ENCODE data around the gene PLAAT1. TPM values are rescaled to one million over a fixed set of nuclear protein-coding genes. Genes with fewer than 3 reads are reported as not detected.

Gene PLAAT1
- total RNA-seq, 1 experiment from 2014 or later = not detected

DNA sequence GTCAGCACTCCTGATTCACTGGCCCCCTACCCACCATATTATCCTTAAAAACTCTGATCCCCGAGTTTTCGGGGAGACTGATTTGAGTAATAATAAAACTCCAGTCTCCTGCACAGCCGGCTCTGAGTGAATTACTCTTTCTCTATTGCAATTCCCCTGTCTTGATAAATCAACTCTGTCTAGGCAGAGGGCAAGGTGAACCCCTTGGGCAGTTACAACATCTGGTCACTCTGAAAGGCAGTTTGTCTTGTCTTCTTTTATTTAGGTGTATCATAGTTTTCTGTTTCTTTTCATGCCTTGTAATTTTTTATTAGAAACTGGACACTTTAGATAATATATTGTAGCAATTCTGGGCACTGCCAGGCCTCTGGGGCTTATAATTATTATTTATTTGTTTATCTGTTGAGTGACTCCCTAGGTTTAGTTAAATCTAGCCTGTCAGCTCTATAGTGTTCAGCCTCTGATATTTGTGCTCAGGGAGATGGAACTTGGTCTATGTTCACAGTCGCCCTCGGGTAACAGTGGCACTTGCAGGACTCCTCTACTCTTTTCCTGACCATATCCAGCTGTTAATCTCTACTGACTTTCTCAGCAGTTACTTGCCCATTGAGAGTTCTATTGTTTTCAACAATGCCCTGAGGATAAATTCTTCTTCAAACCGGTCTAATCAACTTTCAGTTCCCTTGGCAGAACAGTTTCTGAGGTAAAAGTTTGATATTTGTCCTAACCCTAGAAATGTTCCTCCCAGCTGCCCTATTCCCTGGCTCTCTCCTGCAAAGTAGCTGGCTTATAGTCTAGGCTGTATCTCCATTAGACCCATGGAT lies 15.5 kb upstream of the PLAAT1 start:
- H3K27ac ChIP-seq = no peak overlapping the region
- no peak for DNase-seq
- H3K4me1 ChIP-seq (replicated peaks; ENCODE audit: insufficient read depth) = no peaks in the 10 kb centered on the region
- peaks cover 11% of the 10 kb centered on the region for H3K27me3 ChIP-seq (ENCODE audit: insufficient read depth, low read depth)
- no peaks in the 10 kb centered on the region for H3K9me2 ChIP-seq (ENCODE audit: insufficient read depth)
- no TSS peak for BruUV-seq (replicated peaks)
- H3F3A ChIP-seq (ENCODE audit: insufficient read depth, low read depth) = no peaks in the 10 kb centered on the region
- no peaks in the 10 kb centered on the region for H3K36me3 ChIP-seq (ENCODE audit: low read depth)
- intact Hi-C loops (cut with micrococcal nuclease; ENCODE audit: unreplicated experiment) = no loop called here
- POLR2A ChIA-PET (ENCODE audit: unreplicated experiment) = no interaction called here
- H2AFZ ChIP-seq = no peak overlapping the region
- no peak overlapping the region for H3K4me2 ChIP-seq
- H4K20me1 ChIP-seq (ENCODE audit: insufficient read depth) = no peaks in the 10 kb centered on the region
- CTCF ChIA-PET = no interaction called here
- TF ChIP-seq, protein P1, sequence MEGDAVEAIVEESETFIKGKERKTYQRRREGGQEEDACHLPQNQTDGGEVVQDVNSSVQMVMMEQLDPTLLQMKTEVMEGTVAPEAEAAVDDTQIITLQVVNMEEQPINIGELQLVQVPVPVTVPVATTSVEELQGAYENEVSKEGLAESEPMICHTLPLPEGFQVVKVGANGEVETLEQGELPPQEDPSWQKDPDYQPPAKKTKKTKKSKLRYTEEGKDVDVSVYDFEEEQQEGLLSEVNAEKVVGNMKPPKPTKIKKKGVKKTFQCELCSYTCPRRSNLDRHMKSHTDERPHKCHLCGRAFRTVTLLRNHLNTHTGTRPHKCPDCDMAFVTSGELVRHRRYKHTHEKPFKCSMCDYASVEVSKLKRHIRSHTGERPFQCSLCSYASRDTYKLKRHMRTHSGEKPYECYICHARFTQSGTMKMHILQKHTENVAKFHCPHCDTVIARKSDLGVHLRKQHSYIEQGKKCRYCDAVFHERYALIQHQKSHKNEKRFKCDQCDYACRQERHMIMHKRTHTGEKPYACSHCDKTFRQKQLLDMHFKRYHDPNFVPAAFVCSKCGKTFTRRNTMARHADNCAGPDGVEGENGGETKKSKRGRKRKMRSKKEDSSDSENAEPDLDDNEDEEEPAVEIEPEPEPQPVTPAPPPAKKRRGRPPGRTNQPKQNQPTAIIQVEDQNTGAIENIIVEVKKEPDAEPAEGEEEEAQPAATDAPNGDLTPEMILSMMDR (conservative IDR thresholded peaks at IDR 0.05) = no peak
- TF ChIP-seq EZH2 (IDR thresholded peaks at IDR 0.05; ENCODE audit: low read depth) = no peak
- 0 out of 2 replicates have a peak, but pooled peaks cover 2% of the 10 kb centered on the region for H3K9me3 ChIP-seq (ENCODE audit: insufficient read depth, low read depth)
- no peaks in the 10 kb centered on the region for H3K79me2 ChIP-seq (ENCODE audit: low read depth)
- H3K4me3 ChIP-seq = no peak overlapping the region

DNA sequence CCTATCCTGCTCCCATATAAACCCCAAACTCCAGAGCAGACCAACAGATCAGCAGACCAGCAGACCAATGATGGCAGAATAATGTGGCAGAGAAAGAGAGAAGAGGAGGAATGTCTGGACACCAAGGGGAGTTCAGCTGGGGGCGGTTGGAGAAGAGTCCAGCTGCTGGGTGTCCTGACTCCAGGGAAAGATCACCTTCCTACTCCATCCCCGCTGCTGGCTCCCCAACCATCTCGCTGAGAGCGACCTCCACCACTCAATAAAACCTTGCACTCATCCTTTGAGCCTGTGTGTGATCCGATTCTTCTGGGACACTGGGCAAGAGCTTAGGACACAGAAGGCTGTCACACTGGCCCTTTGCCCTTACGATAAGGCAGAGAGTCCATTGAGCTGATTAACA lies 12.8 kb upstream of the PLAAT1 start:
- Histone ChIP-seq H3K4me2 (no peak overlapping the region), H3K9me3 (ENCODE audit: insufficient read depth, low read depth) (no peaks in the 10 kb centered on the region), H2AFZ (no peak overlapping the region), H4K20me1 (ENCODE audit: insufficient read depth) (no peaks in the 10 kb centered on the region), H3K9me2 (ENCODE audit: insufficient read depth) (no peaks in the 10 kb centered on the region), H3K27ac (no peak overlapping the region), H3K27me3 (ENCODE audit: insufficient read depth, low read depth) (peaks cover 11% of the 10 kb centered on the region), H3K36me3 (ENCODE audit: low read depth) (no peaks in the 10 kb centered on the region), H3K4me3 (no peak overlapping the region), H3F3A (ENCODE audit: insufficient read depth, low read depth) (no peaks in the 10 kb centered on the region), H3K79me2 (ENCODE audit: low read depth) (no peaks in the 10 kb centered on the region), H3K4me1 (replicated peaks; ENCODE audit: insufficient read depth) (no peaks in the 10 kb centered on the region)
- no TSS peak for BruUV-seq (replicated peaks)
- ChIA-PET POLR2A (ENCODE audit: unreplicated experiment) (no interaction called here), CTCF (no interaction called here)
- DNase-seq = no peak
- intact Hi-C loops (cut with micrococcal nuclease; ENCODE audit: unreplicated experiment) = no loop called here
- TF ChIP-seq, protein P1 (conservative IDR thresholded peaks at IDR 0.05) = no peak
- TF ChIP-seq EZH2 (IDR thresholded peaks at IDR 0.05; ENCODE audit: low read depth) = no peak

GRCh38 chr3:193229851-193230420 lies 11.1 kb upstream of the PLAAT1 start:
- Histone ChIP-seq H3K9me3 (ENCODE audit: insufficient read depth, low read depth) (no peaks in the 10 kb centered on the region), H3K27ac (no peak overlapping the region), H4K20me1 (ENCODE audit: insufficient read depth) (no peaks in the 10 kb centered on the region), H3K4me3 (no peak overlapping the region), H3K36me3 (ENCODE audit: low read depth) (no peaks in the 10 kb centered on the region), H3K79me2 (ENCODE audit: low read depth) (no peaks in the 10 kb centered on the region), H3K27me3 (ENCODE audit: insufficient read depth, low read depth) (peaks cover 11% of the 10 kb centered on the region), H3K4me2 (no peak overlapping the region), H3K4me1 (replicated peaks; ENCODE audit: insufficient read depth) (no peaks in the 10 kb centered on the region), H3K9me2 (ENCODE audit: insufficient read depth) (no peaks in the 10 kb centered on the region), H2AFZ (no peak overlapping the region), H3F3A (ENCODE audit: insufficient read depth, low read depth) (no peaks in the 10 kb centered on the region)
- no TSS peak for BruUV-seq (replicated peaks)
- ChIA-PET POLR2A (ENCODE audit: unreplicated experiment) (no interaction called here), CTCF (no interaction called here)
- no peak for TF ChIP-seq EZH2 (IDR thresholded peaks at IDR 0.05; ENCODE audit: low read depth)
- TF ChIP-seq, protein P1 (conservative IDR thresholded peaks at IDR 0.05) = no peak
- intact Hi-C loops (cut with micrococcal nuclease; ENCODE audit: unreplicated experiment) = no loop called here
- no peak for DNase-seq

Measured in PC-9 (cell line).